ENCODE data around the gene ZNF780A.
"Not testable (repeated sequence)": the region's sequence is repeated elsewhere in the genome, so short reads cannot be mapped to it uniquely, and the experiment has no call there.

The ZNF780A gene

DNA sequence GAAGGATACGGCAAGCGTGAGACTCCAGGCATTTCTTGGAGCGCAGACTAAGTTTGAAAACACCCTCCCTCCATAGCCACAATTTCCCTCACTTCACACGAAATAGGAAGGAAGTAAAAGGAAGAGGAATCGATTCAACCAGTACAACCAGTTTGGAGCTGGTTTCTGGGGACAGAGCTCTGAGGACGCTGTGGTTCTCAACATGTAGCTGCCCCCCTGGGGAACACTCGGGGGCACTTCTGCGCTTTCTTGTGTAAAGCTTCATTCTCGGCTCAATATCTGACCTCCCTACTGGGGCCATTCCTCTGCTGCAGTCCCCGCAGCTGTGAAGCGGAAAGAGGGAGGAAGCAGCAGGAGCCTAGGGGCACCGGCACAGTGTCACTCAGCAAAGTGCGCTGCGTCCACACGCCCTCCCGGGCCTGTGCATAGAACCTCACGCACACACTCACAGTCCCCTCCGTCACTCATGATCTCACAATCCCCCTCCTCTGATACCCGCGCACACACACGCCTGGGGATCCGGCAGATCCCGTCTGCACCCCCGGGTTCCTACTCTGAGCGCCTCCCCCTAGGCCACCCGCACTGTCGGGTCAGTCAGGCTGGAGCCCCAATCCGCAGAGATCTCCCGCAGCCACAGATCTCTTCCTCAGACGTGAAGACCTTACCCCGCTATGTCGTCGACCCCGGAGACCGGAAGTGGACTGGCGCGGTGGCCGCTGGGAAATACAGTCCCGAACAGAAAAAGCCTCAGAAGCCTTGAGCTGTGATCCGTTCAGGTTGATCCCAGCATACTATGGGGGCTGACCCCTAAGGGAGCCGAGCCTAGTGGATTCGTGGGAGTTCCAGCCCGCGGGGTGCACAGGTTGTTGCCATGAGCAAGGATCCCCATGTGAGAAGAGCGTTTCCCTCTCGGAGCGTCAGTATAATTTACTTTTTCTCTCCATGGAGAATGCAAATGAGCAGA, at the start of gene ZNF780A:
ZNF780A (minus strand) TSS at position 703 of the 964 bp plus-strand sequence. CDS start 6,190 bp downstream, outside the sequence.
- in situ Hi-C loops (cut with MboI; ENCODE audit: low sequenced_read_pairs), result no loop called here

DNA sequence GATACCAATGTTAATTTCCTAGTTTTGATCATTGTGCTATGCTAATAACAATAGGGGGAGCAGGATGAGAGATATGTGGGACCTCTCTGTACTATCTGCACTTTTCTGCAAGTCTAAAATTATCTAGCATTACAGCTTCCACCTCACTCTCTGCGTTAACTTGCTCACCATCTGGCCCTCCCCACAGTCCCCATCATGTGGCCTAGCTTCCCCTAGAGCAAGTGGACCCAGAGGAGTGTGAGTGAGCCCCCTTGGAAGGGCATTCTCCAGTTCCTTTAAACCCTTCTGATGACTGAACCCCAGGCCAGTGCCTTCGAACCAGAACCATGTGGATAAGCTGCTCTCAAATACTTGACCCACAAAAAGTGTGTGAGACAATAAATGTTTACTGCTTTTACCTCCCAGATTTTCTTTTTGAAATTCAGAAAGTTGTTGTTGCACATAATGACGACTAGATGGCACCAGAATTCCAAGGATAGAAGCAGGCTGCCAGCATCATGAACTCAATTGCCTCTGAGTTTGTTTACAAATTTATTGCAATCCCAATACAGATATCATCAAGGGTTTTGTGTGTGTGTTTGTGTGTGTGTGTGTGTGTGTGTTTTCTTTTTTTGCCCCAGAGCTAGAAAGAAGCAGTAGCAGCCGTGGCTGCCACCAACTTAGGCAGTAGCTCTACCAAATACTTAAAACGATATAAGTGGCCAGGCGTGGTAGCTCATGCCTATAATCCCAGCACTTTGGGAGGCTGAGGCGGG, 49.0 kb upstream of the ZNF780A start:
- in situ Hi-C loops (cut with MboI; ENCODE audit: low sequenced_read_pairs), result loop anchor here (25.0 kb wide), 1 partner anchor 498 kb away; no protein-coding TSS in a partner anchor

DNA sequence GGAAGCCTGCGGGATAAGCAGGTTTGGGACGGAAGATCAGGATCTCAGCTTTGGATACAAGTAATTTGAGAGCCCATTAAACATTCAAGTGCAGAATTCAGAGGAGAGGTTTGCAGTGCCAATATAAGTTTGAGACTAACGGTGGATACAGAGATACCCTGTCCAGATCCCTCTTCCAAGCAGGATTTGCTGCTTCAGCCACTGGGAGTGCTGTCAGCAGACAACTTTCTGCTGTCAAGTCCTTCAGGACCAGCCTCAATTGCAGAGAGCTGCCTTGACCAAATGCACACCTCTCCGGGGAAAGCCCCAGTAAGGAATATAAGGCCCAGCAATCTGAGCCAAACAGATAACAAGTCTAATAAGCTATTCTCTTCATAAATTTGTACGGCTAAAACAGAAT, 46.1 kb upstream of the ZNF780A start:
- in situ Hi-C loops (cut with MboI; ENCODE audit: low sequenced_read_pairs), result loop anchor here (25.0 kb wide), 1 partner anchor 500 kb away; no protein-coding TSS in a partner anchor

DNA sequence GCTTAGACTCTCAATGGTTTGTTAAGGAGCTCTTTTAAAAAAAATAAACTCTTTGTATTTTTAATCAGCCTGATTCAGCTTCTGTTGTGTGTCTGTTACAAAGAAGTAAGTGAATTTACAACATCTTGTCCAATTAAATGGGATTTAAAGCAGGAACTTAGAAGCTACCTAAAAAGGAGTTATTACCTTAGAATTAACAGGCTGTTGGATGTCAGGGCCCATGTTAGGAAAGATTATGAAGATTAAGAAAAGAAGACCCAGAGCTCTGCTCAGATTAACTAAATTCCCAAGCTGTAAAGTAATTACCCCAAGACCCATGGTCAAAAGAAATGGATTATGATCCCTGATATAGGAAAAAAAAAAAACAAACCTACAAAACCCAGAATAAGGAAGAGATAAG, 44.1 kb upstream of the ZNF780A start:
- in situ Hi-C loops (cut with MboI; ENCODE audit: low sequenced_read_pairs), result loop anchor here (25.0 kb wide), 1 partner anchor 502 kb away; no protein-coding TSS in a partner anchor

DNA sequence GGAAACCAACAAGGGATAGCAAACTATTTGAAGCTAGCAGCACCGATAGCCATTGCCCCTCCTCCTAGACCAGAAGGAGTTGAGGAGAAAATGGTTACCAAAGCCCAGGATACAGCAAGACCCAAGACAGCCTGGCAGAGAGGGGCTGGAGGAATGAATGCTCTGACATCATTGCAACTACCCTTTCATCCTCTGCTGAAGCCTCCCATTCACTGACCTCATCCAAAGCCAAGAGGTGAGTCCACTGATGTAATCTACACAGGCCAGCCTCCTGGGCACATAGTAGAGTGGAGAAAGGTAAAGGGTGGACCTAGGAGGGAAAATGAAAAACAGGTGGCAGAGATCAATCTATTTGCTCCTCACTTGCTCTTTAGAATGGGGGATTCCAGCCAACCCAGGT, 42.7 kb upstream of the ZNF780A start:
- in situ Hi-C loops (cut with MboI; ENCODE audit: low sequenced_read_pairs), result loop anchor here (25.0 kb wide), 1 partner anchor 504 kb away; no protein-coding TSS in a partner anchor

DNA sequence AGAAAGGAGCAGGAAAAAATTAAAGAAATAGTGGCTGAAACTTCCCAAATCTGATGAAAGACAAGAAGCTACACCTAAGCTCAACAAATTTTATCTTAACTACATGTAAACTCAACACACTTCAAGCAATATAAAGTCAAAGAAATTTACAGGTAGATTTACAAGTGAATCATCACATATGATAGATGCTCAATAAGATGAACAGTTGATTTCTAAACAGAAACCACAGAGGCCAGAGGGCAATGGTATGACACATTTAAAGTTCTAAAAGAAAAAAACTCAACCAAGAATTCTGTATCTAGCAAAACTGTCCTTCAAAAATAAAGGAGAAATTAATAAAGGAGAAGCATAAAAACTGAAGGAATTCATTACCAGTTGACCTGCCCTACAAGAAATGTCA, 39.3 kb upstream of the ZNF780A start:
- in situ Hi-C loops (cut with MboI; ENCODE audit: low sequenced_read_pairs), result loop anchor here (25.0 kb wide), 1 partner anchor 507 kb away; no protein-coding TSS in a partner anchor

DNA sequence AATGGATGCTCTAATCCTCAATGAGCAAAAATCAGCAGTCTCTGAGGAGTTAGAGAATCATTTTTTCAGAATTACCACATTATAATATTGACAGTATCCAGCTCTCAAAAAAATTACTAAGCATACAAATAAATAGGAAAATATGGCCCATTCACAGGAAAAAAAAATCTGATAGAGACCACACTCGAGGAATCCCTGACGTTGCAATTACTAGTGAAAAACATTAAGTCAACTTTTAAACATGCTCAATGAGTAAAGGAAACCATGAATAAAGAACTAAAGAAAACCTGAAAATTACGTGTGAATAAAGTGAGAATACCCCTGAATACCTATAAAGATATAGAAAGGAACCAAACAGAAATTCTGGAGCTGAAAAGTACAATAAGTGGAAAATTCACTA, 38.7 kb upstream of the ZNF780A start:
- in situ Hi-C loops (cut with MboI; ENCODE audit: low sequenced_read_pairs), result loop anchor here (25.0 kb wide), 1 partner anchor 508 kb away; no protein-coding TSS in a partner anchor

DNA sequence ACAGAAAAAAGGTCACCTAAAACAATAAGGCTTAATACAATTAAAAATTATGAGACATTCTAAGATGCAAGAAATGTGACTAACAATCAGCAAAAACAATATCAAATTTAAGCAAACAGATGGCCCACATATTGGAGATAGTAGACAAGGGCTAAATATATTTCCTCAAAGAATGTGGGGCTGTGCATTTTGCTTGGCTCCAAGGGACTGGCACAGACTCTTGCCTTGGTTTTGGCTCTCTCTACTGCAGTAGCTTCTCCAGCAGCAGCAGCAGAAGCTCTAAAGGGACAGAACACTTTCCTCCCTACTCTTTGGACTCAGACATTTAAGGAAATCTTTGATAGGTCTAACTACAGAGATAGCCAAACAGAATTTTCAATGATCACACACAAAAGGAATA, 38.2 kb upstream of the ZNF780A start:
- in situ Hi-C loops (cut with MboI; ENCODE audit: low sequenced_read_pairs), result loop anchor here (25.0 kb wide), 1 partner anchor 508 kb away; no protein-coding TSS in a partner anchor

DNA sequence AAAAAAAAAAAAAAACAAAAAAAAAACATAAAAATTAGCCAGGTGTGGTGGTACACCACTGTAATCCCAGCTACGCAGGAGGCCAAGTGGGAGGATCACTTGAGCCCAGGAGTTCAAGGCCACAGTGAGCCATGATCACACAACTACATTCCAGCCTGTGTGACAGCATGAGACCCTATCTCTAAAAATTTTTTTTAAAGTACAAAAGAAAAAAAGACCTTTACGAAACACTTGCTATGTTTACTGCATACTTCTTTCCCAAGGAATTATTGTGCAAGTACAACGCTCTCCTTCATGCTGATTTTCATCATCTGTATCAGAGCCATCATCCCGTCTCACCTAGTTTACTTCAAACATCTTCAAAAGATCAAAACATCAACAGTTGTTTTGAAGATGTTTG, 28.6 kb upstream of the ZNF780A start:
- in situ Hi-C loops (cut with MboI; ENCODE audit: low sequenced_read_pairs), result no loop called here

DNA sequence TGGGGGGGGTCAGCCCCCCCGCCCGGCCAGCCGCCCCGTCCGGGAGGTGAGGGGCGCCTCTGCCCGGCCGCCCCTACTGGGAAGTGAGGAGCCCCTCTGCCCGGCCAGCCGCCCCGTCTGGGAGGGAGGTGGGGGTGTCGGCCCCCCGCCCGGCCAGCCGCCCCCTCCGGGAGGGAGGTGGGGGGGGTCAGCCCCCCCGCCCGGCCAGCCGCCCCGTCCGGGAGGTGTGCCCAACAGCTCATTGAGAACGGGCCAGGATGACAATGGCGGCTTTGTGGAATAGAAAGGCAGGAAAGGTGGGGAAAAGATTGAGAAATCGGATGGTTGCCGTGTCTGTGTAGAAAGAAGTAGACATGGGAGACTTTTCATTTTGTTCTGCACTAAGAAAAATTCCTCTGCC, 27.9 kb upstream of the ZNF780A start:
- in situ Hi-C loops (cut with MboI; ENCODE audit: low sequenced_read_pairs), result not testable (repeated sequence)

DNA sequence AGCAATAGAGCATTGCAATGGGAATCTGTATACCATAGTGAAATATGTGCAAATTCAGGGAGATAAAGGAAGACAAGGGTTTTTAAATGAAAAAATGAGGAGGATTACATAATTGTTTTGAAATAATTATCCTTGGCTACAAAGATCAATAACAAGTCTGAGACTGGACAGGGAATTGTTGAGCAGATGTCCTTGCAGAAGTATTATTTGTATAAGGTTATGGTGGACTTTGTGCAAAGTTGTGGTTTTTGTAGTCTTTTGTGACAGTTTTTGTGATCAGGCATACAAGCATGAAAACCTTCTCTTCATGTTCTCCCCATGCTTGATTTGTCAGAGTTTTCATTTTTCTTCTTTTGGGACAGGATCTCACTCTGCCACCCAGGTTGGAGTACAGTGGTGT, 25.3 kb upstream of the ZNF780A start:
- in situ Hi-C loops (cut with MboI; ENCODE audit: low sequenced_read_pairs), result no loop called here

DNA sequence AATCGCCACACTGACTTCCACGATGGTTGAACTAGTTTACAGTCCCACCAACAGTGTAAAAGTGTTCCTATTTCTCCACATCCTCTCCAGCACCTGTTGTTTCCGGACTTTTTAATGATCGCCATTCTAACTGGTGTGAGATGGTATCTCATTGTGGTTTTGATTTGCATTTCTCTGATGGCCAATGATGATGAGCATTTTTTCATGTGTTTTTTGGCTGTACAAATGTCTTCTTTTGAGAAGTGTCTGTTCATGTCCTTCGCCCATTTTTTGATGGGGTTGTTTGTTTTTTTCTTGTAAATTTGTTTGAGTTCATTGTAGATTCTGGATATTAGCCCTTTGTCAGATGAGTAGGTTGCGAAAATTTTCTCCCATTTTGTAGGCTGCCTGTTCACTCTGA, 23.4 kb upstream of the ZNF780A start:
- in situ Hi-C loops (cut with MboI; ENCODE audit: low sequenced_read_pairs), result not testable (repeated sequence)

DNA sequence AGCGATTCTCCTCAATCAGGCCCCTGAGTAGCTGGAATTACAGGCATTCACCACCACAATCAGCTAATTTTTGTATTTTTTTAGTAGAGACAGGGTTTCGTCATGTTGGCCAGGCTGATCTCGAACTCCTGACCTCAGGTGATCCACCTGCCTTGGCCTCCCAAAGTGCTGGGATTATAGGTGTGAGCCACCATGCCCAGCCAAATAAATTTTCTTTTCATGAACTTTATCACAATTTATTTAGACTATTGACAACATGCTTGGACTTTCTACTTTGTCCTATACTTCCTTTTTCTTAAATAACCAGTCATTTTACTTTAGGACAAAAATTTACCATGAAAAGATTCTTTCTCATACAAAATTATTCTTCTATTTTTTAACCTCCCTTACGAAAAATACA, 21.5 kb upstream of the ZNF780A start:
- in situ Hi-C loops (cut with MboI; ENCODE audit: low sequenced_read_pairs), result not testable (repeated sequence)

DNA sequence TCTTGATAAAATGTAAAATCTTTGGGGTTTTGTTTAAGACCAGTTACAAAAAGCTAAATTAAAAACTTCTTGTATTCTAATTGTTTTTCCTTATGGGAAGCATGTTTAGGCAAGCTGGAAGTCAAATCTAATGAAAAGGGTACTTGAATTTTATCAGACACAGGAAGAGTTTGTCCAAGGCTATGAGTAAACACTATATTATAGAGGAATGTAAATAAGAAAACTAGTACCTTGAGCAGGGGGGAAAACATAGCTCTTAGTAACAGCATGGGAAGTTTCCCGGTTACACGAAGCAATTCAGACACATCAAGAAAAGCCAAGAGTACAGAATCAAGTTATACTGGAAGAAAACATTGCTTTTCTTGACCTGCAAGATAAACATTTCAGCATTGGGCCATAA, 19.8 kb upstream of the ZNF780A start:
- in situ Hi-C loops (cut with MboI; ENCODE audit: low sequenced_read_pairs), result no loop called here

DNA sequence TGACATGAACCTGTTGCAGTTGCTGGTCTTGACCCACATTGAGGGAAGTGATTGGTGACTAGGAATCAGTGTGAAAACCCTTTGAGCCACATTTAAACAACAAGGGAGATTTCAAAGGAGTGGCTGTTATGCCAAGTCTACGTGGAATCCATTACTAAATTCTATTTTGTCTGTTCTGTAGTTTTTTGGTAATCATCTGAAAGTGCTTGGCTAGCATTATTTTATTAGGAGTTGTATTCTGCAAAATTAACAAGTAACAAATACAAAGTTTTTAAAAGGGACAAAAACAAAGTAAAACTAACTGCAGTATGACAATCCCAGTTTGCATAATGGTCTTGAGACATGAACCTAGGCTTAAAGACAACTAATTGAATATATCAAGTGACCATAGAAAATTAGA, 14.0 kb upstream of the ZNF780A start:
- in situ Hi-C loops (cut with MboI; ENCODE audit: low sequenced_read_pairs), result no loop called here

DNA sequence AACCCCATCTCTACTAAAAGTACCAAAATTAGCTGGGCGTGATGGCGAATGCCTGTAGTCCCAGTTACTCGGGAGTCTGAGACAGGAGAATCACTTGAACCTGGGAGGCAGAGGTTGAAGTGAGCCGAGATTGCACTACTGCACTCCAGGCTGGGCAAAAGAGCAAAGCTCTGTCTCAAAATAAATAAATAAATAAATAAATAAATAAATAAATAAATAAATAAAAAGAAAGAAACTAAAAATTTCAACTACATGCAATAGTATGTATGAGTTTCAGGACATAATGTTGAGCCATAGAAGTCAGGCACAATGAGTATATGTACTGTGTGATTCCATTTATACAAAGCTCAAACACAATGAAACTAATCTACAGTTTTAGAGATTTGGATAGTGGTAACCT, 12.9 kb upstream of the ZNF780A start:
- in situ Hi-C loops (cut with MboI; ENCODE audit: low sequenced_read_pairs), result no loop called here

DNA sequence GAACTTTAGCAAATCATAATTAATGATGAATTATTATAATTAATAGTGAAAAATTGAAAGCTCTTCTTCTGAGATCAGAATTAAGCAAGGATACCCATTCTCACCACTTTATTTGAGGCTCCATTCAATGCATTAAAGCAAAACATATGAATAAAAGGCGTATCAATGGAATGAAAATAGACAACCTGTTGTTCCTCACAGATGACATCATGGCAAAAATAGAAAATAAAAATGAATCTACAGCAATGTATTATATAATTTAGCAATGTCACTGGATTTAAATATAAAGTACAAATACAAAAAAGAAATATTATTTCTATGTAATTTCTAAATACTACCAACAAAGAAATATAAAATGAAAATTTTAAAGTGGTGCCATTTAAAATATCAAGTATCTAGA, 11.1 kb upstream of the ZNF780A start:
- in situ Hi-C loops (cut with MboI; ENCODE audit: low sequenced_read_pairs), result no loop called here

DNA sequence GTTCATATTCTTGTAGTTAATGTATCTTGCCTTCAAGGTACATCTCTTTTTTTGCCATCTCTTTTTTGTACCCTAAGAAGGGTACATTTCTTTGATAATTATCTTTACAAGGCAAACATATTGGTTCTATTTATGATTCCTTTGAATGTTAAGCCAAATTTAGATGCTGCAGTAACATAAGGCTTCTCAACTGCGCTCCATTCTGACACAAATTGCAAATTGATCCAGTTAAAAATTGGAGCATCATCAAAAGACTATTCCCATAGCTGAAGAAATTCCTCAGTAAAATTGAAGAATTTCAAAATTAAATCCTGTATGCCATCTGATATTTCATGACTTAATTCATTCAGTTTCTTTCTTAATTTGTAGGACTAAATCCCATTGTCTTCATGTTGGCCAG, 2.7 kb upstream of the ZNF780A start:
- in situ Hi-C loops (cut with MboI; ENCODE audit: low sequenced_read_pairs), result no loop called here

DNA sequence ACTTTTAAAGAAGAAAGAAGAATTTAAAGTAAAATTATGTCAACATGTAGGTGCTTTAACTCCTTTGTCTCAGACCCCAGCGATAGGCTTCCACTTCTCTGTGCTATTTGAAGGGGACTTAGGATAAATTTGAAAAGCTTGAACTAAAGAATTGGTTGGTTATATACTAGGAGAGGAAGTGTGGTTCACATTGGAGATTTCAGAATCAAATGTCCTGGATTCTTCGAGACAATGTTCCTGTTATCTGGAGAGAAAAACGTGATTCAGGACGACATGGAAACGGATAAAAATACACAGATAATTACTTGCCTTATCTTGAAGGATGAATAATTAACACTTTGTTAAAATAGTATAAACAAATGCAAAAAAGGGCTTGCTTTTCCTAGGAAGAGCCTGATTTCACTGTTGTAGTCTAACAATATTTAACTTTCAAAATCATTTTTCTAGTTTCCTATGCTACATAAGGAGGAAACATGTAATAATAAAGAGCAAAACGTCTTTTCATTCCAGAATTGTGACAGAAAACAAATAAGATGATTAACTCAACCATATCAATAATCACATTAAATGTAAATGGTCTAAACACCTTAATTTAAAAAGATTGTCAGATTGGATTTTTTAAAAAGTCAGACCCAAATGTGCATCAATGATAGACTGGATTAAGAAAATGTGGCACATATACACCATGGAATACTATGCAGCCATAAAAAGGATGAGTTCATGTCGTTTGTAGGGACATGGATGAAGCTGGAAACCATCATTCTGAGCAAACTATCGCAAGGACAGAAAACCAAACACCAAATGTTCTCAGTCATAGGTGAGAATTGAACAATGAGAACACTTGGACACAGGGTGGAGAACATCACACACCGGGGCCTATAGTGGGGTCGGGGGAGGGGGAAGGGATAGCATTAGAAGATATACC, 724 bp upstream of the ZNF780A start:
- in situ Hi-C loops (cut with MboI; ENCODE audit: low sequenced_read_pairs), result no loop called here

DNA sequence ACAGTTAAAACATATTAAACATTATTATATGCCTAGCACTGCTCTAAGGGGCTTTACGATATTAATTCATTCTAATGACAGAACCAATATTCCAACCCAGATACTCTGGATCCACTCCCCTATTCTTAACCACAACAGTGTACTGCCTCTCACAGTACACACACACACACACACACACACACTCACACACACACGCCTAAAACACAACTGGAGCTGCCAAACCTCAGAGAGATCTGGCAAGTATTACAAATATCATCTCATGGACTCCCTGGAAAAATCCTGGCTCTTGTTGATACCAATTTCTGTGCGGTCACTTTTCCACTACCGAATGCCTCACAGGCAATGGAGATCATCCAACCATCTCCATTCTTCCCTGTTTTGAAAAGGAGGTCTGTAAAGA, 1.3 kb downstream of the ZNF780A start:
- in situ Hi-C loops (cut with MboI; ENCODE audit: low sequenced_read_pairs), result no loop called here

All from HL-60/S4 (cell line).